HG02981 (cell line): ENCODE results near the gene OTOGL.
"Not testable (repeated sequence)": the region's sequence is repeated elsewhere in the genome, so short reads cannot be mapped to it uniquely, and the experiment has no call there.

ENCODE experiments used
- ATAC-seq: cut with Tn5 transposase; IDR thresholded peaks from one replicate; pipeline ENCODE4 v1.9.1; 2021; ENCODE audit warnings: mild to moderate bottlenecking, moderate library complexity; ENCODE audit not compliant: unreplicated experiment

OTOGL gene

DNA sequence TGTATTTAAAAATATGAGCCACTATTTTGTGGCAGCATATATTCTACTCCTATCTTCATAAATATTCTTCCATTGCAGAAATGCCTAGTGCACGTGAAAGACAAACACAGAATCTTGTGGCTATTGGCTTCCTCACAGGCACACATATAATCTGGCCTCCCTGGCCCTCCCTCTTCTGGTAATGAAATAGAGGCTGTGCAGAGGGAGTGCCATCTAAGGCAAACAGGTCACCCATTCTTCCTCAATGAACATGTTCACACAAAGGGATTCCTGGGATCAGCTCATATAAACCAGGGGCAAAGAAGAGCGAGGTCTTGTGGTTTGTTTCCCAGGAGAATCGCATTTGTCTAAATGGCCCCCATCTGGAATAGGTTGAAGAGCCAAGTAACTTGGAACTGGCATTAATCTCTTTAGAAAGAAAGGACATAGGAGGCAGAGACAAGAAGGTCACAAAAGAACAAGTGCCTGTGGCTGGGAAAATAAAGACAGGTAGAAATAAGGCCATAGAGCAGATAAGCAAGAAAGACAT, 173.1 kb downstream of the OTOGL start:
- no peak for ATAC-seq

DNA sequence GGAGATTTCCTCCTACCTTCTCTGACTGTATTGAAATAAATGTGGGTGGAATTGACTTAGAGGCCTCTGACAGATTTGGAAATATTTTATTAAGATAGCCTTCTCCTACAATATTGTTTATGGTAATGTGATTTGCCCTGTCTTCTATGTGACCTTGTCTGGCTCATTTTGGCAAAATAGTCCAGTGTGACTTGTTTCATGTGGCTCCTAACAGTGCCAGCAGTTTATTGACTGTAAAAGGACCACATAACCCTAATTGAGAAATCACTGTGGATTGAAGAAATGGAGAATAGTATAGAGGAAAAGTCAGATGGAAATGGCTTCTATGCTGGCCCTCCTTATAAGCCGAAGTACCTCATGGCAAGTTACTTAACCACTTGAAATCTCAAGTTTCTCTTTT, 173.8 kb downstream of the OTOGL start:
- ATAC-seq = no peak

DNA sequence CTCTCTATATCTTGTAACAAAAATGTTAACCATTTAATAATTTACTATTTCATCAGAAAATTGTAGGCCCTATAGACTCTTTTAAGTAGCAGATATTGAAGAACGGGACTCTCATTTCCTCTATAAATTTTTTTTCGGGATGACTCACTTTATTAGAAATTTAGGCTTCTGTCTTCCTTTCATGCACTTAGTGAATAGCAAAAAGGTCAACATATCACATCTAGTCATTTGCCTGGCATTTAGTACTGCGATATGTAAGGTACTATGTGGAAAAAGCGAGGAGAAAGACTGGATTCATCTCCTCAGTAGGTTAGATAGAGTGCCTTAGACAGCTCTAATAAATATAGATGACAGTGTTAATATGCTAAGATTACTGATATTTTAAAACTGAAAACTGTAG, 178.4 kb downstream of the OTOGL start:
- no peak for ATAC-seq

DNA sequence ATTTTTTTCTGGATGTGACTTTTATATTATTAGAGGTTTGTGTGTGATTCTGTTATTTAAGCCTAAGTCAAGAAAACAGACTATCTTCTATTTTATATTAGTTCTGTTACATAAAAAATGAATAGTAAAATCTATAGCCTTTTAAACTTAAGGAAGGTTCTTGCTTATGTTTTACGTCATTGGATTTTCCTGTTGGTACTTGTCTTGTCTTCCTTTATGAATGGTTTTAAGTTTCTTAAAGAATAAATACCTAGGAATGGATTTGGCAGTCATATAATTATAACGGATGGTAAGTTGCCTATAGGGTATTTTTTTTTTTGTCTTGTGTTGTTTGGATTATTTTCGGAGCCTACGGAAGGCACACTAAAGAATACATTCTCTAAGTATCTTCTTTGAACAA, 182.9 kb downstream of the OTOGL start:
- ATAC-seq = no peak

DNA sequence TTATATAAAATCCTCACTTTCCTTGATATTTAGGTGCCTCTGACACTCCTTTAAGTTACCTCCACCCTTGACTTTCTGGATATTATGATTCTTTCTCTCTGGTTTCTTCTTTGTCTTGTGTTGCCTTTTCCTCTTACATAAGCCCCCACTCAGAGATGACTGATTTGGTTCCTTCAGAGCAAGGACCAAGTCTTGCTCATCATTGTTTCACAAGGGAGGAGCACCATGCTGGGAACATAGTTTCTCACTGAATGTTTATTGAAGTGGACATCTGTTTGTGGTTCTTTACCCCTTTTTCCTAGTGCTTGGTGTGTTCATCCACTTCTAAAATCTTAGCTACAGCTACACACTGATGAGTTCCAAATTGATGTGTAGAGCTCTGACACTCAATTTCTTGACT, 183.4 kb downstream of the OTOGL start:
- no peak for ATAC-seq

DNA sequence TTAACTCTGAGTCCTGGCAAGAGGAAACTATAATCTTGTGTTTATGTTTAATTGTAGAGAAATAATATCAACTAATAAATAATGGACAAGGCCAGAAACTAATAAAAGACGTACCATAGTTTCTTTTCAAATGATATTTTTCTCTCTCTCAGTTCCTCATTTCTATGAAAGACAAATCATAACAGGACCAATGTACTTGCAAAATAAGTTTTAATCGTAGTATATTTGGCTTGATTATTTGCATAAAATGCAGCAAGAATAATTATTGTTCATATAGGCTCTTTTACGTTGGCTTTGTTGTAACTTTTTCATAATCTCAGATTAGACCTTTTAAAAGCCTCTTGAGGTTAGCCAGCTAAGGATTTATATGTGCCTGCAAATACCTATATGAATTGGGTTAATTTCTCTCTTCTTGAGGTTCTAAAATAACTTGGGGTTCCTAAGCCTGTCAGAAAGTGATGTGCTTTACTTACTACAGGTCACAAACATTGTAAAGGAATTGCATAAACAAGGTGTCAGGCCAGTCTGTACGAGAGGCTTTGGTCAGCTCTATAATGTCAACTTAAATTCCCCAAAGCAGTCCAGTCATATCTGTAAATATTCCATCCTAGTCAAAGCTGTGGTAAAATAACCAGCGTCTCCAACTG, 191.9 kb downstream of the OTOGL start:
- ATAC-seq = peak; percentile 60

DNA sequence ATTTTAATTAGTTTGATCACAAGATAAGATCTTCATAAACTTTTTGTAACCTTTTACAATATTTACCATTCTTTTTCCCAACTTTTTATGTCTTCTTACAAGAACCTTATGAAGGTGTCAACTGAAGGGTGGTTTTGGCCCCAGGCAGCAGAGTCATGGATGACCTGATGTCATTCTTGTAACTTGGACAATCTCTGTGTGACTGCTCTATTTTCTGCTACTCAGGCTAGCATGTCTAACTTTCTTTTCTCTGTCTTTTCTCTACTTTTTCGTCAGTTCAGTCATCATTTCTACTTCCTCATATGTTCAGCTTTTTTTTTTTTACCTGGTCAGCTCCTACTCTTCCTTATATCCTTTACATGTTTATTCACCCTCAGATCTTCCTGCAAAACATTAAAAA, 194.0 kb downstream of the OTOGL start:
- no peak for ATAC-seq

DNA sequence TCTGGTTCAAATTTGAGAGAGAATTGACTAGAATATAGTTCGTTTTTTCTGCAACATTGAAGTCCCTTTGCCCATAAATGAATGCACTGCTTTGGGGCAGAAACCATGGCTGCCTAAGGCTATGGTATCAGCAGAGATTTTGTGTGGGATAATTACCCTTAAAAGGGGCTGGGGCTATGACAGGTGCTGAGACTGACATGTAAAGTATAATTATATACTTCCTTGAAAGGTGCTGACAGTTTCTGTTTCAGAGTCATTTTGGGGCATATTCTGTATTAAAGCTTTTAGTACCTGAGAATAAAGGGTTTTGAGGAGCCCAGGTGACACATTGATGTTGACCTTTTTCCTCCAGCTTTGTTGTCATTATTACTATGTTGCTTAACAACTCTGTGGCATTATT, 194.4 kb downstream of the OTOGL start:
- ATAC-seq = no peak

DNA sequence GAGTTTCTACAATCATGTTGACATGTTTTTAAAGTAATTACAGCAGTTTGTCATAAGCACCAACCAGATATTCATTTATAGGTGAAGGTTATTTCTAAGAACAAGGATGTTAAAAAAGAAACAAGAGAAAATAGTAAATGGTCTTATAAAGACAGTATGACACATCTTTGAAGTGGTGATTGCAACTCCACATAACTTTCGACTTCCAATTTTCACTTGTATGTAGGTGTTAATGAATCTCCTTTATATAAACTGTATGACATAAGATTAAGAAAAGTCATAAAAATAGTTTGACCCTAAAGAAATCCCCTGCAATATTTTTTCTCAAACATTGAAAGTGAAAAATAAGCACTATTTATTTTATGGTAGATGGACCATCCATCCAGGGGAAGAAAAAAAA, 199.9 kb downstream of the OTOGL start:
- ATAC-seq = no peak

DNA sequence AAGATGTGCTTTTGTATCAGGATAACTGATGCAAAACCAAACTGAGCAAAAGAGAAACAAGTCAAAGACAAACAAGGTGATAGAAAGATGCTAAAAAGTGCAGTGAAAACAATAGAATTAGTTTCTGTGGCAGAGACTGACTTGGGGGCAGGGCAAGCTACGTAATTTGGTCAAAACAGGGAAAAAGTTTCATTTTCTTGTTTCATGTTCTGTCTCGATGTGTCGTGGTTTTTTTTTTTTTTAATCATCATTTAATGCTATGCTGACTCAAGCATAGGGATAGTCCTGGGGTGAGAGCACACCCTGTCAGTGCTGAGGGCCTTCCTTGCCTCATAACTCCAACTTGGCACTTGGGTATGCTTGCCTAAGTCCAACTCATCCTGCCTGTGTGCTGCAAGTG, 200.6 kb downstream of the OTOGL start:
- peak; percentile 66 for ATAC-seq

DNA sequence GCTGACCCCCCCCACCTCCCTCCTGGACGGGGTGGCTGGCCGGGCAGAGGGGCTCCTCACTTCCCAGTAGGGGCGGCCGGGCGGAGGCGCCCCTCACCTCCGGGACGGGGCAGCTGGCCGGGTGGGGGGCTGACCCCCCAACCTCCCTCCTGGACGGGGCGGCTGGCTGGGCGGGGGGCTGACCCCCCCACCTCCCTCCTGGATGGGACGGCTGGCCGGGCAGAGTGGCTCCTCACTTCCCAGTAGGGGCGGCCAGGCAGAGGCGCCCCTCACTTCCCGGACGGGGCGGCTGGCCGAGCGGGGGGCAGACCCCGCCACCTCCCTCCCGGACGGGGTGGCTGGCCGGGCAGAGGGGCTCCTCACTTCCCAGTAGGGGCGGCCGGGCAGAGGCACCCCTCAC, 208.1 kb downstream of the OTOGL start:
- not testable (repeated sequence) for ATAC-seq

DNA sequence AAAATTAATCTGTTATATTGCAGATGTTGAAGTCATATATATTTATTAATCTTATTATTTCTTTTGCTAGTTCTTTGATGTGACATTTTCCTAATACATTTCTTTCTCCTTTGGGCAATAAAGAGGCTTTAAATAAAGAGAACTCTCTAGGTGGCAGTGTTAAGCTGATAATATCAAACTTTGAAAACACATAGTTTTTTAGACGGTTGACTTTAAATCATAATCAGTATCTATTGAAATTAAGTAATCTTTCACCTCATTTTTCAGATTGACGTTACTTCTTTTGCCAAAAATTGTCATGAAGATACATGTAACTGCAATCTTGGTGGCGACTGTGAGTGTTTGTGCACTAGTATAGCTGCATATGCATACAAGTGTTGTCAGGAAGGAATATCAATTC, 213.9 kb downstream of the OTOGL start:
- ATAC-seq = no peak

DNA sequence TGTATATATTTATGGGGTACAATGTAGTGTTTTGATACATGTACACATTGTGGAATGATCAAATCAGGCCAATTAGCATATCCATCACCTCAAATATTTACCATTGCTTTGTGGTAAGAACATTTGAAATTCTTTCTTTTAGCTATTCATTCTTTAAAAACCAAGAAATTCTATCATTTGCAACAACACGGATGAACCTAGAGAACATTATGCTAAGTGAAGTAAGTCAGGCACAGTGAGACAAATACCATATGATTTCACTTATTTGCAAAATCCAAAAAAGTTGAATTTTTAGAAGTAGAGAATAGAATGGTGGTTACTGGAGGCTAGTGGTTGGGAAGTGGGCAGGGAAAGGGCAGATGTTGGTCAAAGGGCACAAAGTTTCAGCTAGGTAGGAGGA, 215.4 kb downstream of the OTOGL start:
- ATAC-seq = no peak

DNA sequence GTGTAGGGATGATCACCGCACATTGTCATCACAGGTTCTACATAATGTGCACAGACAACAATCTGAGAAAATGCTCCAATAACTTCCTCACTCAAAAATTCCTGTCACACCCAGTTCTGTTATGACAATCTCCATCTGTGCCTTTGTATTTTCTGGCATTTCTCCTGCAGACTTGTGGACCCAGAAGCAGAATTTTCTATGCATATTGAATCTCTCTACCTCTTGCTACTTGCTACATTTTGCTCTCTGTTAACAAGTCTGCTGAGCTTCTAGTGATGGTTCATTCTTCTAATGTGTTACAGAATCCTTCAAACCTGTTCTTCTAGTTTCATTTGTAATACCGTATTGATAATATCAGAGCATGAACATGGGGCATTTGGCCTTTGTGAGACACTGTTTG, 216.9 kb downstream of the OTOGL start:
- no peak for ATAC-seq

DNA sequence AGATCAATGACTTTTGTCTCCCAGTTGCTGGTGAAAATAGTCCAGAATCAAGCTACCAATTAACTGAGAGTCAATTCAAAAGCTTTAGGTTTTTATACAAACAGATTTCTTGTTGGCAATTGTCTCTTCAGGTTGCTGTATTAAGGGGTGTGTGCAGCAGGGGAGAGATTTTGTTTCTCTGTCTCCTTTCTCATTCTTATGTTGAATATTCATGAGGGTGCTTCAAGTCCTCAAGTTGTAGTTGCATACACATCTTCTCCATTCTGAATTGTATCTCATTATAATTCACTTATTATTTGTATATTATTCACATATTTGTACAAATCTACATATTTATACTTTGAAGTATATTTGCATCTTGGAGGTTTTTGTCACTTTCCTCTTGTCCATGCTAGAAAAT, 218.0 kb downstream of the OTOGL start:
- ATAC-seq = no peak

DNA sequence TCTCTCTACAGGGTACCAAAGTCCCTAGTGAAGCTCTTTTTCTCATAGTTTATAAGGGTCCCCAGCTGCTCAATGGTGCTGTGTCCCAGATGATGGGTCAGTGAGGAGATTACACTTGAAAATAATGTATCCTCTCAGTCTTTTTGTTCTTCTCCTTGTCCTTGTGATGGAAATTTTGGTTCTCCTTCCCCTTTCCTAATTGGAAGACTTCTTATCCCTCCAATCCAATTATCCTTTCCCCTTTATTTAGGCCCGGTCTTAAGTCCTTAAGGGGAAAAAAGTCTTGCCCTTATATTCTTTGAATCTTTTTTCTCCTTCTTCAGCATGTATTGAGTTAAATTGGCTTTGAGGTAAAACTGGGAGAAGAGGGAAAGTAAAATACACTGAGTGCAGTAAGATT, 218.6 kb downstream of the OTOGL start:
- ATAC-seq = no peak

DNA sequence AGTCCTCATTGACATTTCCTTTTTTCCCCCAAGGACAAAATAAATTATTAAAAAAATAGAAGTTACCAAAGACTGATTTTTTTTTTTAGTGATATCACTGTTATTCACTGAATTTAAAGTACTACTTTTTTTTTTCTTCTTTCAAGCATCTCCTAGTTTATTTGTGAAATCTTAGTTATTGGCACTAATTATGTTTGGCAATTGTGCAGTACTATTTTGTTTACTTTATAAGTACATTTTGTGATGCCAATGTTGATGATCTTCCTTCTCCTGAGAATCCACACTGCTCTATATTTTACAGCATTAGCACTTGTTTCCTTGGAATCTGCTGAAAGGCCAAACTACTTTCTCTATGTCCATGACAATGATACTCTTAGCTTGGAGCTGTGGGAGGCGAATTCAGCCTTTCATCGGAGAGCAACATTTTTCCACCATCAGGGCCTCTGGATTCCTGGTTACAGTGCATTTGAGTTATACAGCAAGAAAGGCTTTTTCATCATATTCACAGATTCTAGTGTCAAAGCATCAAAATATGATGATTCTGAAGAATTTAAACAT, 220.9 kb downstream of the OTOGL start:
- ATAC-seq = no peak

DNA sequence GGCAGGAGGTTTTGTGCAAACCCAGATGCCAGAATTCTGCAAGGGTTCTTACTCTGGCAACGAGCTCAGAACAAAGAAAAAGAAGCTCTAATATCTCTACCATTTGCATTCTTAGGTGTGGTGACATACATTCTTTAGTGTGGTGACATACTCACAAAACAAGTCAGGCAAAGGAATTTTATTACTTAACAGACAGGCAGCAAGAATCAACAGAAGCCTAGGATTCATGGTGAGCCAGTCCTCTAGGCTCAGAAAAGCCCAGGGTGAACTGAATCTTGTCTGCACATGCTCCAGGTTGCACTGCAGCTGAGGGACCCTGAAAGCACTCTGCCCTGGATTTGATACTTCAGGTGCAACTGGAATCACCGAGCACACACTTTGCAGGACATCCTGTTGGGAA, 222.3 kb downstream of the OTOGL start:
- no peak for ATAC-seq

DNA sequence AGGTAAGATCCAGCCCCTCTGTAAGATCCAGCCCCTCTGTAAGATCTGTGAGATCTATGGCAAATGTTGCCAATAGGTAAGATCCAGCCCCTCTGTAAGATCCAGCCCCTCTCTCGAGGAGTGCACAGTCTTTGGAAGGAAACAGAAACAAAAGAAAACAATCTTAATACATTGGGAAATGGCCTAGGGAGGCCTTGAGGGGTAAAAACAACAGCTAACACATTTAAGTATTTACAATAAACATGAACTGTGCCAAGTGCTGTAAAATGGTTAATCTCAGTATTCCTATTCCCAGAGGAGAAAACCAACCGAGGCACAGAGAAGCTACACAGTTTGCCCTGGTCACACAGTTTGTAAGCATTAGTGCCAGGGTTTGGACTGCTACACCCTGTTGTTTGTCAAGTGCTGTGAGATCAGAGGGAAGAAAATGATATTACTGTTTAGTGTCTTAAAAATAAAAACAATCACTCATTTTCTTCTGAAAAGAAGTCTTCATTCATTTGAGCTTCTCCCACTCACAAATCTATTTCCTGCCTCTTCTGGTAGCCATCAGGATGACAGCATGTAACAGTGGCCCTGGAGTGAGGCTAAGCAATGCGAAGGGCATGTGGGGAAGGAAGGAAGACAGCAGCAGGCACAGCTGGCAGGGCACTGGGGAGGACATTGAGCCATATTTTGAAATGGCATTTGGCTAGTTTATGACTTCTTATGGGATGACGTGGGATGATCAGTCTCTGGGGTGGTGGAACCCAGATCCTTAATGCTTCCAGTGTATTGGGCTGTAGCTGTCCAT, 226.0 kb downstream of the OTOGL start:
- ATAC-seq = no peak

DNA sequence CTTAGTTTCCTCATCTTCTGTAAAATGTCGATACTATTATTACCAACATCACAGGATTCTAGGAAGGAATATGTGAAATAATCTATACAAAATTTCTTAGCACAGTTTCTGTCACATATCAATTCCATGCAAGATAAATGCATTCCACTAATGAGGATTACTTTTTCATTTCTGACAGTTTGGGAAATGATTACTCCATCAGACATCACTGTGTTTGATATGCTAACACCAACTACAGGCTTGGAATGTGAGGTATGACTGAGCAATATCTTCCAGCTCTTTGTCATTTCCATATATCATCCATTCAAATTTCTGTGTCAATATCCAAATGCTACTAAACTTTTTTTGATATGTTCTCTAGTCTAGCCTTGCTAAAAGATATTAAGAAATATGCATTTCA, 233.5 kb downstream of the OTOGL start:
- ATAC-seq = no peak

DNA sequence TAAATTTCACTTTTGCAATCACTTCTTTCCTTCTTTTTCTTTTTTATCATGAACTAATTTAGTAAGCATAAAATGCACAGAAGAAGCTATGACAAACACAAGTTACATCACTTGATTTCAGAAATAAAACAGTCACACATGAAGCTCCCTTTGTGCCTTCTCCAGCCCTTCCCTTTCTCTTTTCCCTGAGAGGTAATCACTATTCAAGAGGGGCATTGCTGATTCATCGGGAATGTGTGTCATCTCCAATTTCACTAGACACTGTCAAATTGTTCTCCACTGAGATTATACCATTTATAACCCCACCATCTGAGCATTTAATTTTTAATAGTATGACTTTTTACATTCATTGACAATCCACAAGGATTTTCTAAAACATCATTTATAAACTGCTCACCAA, 253.1 kb downstream of the OTOGL start:
- no peak for ATAC-seq

DNA sequence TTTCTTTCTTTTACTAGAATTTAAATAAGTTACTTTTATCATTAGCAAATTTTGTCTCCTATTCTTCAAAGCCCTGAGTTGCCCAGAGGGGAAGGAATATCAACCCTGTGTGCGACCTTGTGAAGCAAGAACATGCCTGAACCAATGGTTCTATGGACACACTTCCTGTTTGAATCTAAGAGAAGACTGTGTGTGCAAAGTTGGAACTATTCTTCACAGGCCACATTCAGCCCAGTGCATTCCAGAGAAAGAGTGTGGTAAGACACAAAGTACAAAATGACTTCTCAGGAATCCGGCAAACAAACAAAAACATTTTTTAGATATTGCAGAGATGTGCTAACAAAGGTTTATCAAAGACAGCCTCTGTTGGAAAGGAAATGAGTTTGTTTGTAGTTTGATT, 253.9 kb downstream of the OTOGL start:
- ATAC-seq = no peak
